Dendritic cell treated with granulocyte-macrophage colony-stimulating factor and Interleukin-4, amounts not matched to agents 40 ng/mL and 50 ng/mL, for 4 days (primary cell): ENCODE results near the gene KNOP1.
"Not testable (repeated sequence)": the region's sequence is repeated elsewhere in the genome, so short reads cannot be mapped to it uniquely, and the experiment has no call there.

ENCODE experiments used
- H3K27ac Mint-ChIP-seq: one replicate; pipeline ENCODE4 v1.8.0; 2022; ENCODE audit warnings: mild to moderate bottlenecking, mixed read lengths
- H3K27me3 Mint-ChIP-seq: one replicate; pipeline ENCODE4 v1.8.0; 2022; ENCODE audit warnings: mild to moderate bottlenecking, mixed read lengths
- H3K36me3 Mint-ChIP-seq: one replicate; pipeline ENCODE4 v1.8.0; 2022; ENCODE audit warnings: low read depth, mixed read lengths
- H3K4me1 Mint-ChIP-seq: one replicate; pipeline ENCODE4 v1.8.0; 2022; ENCODE audit warnings: low read depth, mixed read lengths
- H3K4me3 Mint-ChIP-seq: one replicate; pipeline ENCODE4 v1.8.0; 2022; ENCODE audit warnings: mild to moderate bottlenecking, moderate library complexity, mixed read lengths
- H3K9me3 Mint-ChIP-seq: one replicate; pipeline ENCODE4 v1.8.0; 2022; ENCODE audit warnings: mixed read lengths
- intact Hi-C: fragments of 100-400 bp; cut with micrococcal nuclease; formaldehyde crosslinking; loops from one replicate; pipeline ENCODE4 v1.15.0; 2022

Gene KNOP1

DNA sequence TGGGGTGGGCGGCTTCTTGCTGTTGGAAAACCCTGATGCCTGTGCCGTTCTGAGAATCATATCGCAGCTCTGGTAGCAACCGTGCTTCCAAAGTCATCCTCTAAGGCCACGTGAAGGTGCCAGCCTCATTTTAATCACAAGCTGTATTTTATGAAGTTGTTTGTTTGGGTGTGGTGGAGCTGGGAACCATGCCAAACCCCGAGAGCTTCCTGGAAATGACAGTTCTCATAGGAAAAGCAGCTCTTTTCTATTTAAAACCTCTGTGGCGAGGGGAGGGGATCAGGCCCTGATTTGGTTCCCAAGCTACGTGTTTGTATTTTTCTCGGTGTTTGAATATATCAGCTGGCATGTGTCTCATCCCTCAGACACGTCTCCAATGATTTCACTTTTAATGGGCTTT, 21.7 kb downstream of the KNOP1 start:
- H3K36me3 Mint-ChIP-seq: peaks cover 77% of the 10 kb centered on the region
- no peak overlapping the region for H3K4me3 Mint-ChIP-seq
- no peaks in the 10 kb centered on the region for H3K9me3 Mint-ChIP-seq
- H3K27me3 Mint-ChIP-seq: no peaks in the 10 kb centered on the region
- intact Hi-C loops: loop anchor here (10.0 kb wide), 1 partner anchor 188 kb away; the partner anchor contains the start of gene GPRC5B
- peaks cover 26% of the 10 kb centered on the region for H3K4me1 Mint-ChIP-seq
- peak overlapping the region; percentile 60 for H3K27ac Mint-ChIP-seq

DNA sequence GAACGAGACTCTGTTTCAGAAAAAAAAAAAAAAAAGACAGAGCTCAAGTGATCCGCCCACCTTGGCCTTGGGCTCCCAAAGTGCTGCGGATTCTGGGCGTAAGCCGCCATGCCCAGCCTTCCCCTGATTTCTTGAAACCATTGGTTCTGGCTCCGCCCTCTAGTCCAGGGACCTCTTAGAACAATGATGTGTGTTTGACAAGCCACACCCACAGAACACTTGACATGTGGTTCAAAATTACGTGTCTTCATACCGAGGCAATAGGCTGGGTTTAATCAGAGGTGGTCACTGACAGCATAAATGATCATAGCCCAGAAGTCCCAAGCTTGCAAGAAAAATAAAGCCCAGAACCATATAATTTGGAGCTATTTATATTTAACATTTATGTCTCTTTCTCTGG, 23.0 kb downstream of the KNOP1 start:
- intact Hi-C loops: loop anchor here (10.0 kb wide), 1 partner anchor 190 kb away; the partner anchor contains the start of gene GPRC5B
- H3K9me3 Mint-ChIP-seq: no peaks in the 10 kb centered on the region
- no peak overlapping the region for H3K27ac Mint-ChIP-seq
- H3K4me3 Mint-ChIP-seq: no peak overlapping the region
- no peaks in the 10 kb centered on the region for H3K27me3 Mint-ChIP-seq
- H3K36me3 Mint-ChIP-seq: peaks cover 70% of the 10 kb centered on the region
- H3K4me1 Mint-ChIP-seq: peaks cover 32% of the 10 kb centered on the region

DNA sequence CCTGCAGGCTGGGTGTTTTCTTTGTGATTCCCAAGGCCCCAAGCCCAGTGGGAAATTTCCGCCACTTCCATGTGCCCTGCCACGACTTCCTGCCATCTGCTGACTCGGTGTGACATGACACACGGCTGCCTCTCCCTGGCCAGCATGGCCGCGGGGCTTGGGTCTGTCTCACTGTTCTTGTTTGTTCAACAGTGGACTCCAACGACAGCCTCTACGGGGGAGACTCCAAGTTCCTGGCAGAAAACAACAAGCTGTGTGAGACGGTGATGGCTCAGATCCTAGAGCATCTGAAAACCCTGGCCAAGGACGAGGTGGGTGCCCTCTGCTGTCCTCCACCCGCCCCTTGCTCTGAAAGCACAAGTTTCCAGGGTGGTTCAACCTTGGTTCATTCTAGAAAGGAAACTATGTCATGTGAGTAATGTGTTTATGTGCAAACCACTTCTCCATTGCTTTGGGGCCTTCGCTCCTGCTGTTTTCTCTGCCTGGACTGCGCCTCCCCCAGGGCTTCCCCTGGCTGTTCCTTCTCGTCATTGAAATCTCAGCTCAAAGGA, 26.8 kb downstream of the KNOP1 start:
- H3K4me1 Mint-ChIP-seq: peaks cover 28% of the 10 kb centered on the region

DNA sequence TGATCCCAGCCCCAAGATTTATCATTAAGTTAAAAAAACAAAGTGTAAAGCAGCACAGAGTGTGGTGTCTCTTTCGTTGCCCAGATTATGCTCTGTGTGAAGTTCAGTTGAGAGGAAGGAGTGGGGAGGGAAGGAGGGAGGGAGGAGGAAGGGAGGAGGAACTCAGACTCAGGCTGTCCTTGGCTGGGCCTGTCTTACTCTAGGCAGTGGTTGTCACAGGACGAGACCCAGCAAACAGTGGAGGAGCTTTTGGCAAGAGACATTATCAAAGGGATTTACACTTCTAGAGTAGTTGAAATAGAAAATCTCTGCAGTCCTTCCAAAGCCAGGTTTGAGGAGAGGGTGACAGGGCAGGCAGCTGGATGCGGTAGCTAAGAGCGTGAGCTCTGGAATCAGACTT, 27.8 kb downstream of the KNOP1 start:
- no peaks in the 10 kb centered on the region for H3K9me3 Mint-ChIP-seq
- peaks cover 23% of the 10 kb centered on the region for H3K4me1 Mint-ChIP-seq
- peaks cover 85% of the 10 kb centered on the region for H3K36me3 Mint-ChIP-seq
- intact Hi-C loops: loop anchor here (10.0 kb wide), 1 partner anchor 195 kb away; the partner anchor contains the start of gene GPRC5B
- peak overlapping the region; percentile 76 for H3K27ac Mint-ChIP-seq
- H3K27me3 Mint-ChIP-seq: no peaks in the 10 kb centered on the region
- no peak overlapping the region for H3K4me3 Mint-ChIP-seq

More for the DNA sequence above, 26.8 kb downstream of the KNOP1 start:
- Mint-ChIP-seq H3K27me3 (no peaks in the 10 kb centered on the region), H3K27ac (peak overlapping the region; percentile 76), H3K9me3 (no peaks in the 10 kb centered on the region), H3K36me3 (peaks cover 76% of the 10 kb centered on the region), H3K4me3 (no peak overlapping the region)
- intact Hi-C loops: loop anchor here (10.0 kb wide), 1 partner anchor 194 kb away; the partner anchor contains the start of gene GPRC5B

DNA sequence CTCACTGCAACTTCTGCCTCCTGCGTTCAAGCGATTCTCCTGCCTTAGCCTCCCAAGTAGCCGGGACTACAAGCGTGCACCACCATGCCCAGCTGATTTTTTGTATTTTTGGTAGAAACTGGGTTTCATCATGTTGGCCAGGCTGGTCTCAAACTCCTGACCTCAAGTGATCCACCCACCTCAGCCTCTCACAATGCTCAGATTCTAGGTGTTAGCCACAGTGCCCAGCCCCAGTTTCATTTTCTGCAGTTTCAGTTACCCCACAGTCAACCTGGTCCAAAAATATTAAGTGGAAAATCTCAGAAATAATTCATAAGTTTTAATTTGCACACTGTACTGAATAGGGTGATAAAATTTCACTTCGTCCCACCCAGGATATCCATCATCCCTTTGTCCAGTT, 28.7 kb downstream of the KNOP1 start:
- Mint-ChIP-seq H3K27ac (no peak overlapping the region), H3K36me3 (peaks cover 85% of the 10 kb centered on the region), H3K4me3 (no peak overlapping the region)

DNA sequence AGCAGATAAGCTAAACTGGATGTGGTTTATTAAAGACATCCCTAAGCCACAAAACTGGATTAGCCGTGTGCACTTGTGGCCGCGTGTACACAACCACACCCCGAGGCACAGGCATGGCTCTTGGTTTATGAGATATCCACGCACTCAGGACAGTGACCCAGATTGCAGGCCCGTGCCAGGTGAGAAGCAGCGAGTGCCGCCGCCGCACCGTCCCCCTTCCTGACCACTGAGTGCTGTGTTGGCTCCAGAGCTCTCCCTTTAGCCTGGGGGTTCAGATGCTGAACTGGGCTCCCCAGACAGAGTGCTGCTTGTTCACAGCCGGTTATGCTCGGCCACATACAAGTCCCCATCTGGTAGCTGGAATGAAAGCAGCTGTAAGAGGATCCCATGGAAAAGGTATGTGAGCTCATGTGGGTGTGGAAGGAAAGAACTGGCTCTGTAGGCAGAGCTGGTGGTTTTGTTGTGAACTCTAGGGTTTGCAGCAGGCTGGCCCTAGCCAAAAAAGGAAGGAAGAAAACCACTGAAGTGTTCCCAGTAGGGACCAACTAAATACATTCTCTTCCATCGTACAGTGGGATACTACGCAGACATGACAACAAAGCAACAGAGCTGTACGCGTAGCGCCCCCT, 29.5 kb downstream of the KNOP1 start:
- Mint-ChIP-seq H3K27ac (peak overlapping the region; percentile 20), H3K4me3 (no peak overlapping the region), H3K4me1 (peaks cover 28% of the 10 kb centered on the region), H3K36me3 (peaks cover 88% of the 10 kb centered on the region), H3K27me3 (no peaks in the 10 kb centered on the region), H3K9me3 (no peaks in the 10 kb centered on the region)
- intact Hi-C loops: no loop called here

More for the DNA sequence above, 28.7 kb downstream of the KNOP1 start:
- H3K27me3 Mint-ChIP-seq: no peaks in the 10 kb centered on the region
- H3K4me1 Mint-ChIP-seq: peaks cover 26% of the 10 kb centered on the region
- no peaks in the 10 kb centered on the region for H3K9me3 Mint-ChIP-seq
- intact Hi-C loops: no loop called here

DNA sequence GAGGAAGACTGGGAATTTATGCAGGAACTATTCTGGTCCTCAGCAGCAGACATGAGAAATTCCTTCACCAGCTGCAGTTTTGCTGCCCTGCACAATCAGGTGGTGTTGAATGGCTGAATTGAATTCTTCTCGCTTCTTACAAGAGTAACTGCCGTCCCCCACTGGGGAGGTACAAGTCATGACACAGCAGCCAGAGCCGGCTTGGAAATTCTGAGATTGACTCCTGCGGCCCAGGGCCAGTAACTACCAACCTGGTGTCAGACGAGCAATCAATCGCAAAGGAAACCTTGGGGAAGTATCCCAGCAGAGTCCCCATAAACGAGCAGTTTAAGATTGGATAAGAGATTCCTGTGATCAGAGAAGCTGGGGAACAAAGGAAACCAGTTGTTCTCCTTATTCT, 30.7 kb downstream of the KNOP1 start:
- Mint-ChIP-seq H3K36me3 (peaks cover 88% of the 10 kb centered on the region), H3K4me1 (peaks cover 28% of the 10 kb centered on the region), H3K27me3 (no peaks in the 10 kb centered on the region), H3K4me3 (no peak overlapping the region), H3K9me3 (no peaks in the 10 kb centered on the region), H3K27ac (no peak overlapping the region)
- intact Hi-C loops: no loop called here

DNA sequence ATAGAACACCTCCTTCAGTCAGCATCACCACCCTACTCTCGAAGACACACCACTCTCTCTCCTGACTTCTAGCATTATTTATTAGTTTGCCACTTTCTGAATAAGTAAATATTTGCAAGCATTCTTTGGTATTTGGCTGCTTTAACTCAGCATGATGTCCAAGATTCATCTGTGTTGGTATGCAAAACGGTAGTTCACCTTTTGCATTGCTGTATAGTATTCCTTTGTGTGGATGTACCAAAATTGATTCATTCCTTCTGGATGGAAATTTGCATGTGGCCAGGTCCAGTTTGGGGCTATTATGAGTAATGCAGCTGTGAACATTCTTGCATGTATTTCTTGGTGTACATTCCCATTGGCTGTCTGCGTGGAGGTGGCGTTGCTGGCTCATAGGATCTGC, 32.9 kb downstream of the KNOP1 start:
- intact Hi-C loops: no loop called here
- Mint-ChIP-seq H3K4me1 (peaks cover 17% of the 10 kb centered on the region), H3K4me3 (no peak overlapping the region), H3K36me3 (peaks cover 86% of the 10 kb centered on the region), H3K27ac (no peak overlapping the region), H3K27me3 (no peaks in the 10 kb centered on the region), H3K9me3 (no peaks in the 10 kb centered on the region)

DNA sequence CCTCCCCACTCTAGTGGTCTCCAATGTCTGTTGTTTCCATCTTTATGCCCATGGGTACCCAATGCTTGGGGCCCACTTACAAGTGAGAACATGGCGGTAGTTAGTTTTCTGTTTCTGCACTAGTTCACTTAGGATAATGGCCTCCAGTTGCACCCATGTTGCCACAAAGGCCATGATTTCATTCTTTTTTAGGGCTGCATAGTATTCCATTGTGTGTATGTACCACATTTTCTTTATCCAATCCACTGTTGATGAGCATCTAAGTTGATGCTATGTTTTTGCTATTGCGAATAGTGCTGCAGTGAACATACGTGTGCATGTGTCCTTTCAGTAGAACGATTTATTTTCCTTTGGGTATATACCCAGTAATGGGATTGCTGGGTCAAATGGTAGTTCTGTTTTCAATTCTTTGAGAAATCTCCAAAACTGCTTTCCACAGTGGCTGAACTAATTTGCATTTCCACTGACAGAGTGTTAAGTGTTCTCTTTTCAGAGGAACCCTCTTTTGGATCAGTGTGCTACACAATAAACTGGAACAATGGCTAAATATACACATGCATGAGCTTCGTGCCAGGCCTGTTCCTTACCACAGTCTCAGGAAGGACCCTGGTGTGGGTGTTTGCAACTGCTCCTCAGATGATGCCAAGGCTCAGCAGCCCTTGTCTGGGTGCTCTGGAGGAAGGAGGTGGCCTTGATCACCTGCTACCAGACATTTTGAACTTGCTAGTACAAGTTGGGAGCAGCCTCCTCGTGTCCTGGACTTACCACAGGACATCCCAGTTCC, 34.4 kb downstream of the KNOP1 start:
- peaks cover 8% of the 10 kb centered on the region for H3K4me1 Mint-ChIP-seq
- H3K4me3 Mint-ChIP-seq: no peak overlapping the region
- no peaks in the 10 kb centered on the region for H3K9me3 Mint-ChIP-seq
- intact Hi-C loops: no loop called here
- H3K36me3 Mint-ChIP-seq: peaks cover 87% of the 10 kb centered on the region
- no peaks in the 10 kb centered on the region for H3K27me3 Mint-ChIP-seq
- no peak overlapping the region for H3K27ac Mint-ChIP-seq

DNA sequence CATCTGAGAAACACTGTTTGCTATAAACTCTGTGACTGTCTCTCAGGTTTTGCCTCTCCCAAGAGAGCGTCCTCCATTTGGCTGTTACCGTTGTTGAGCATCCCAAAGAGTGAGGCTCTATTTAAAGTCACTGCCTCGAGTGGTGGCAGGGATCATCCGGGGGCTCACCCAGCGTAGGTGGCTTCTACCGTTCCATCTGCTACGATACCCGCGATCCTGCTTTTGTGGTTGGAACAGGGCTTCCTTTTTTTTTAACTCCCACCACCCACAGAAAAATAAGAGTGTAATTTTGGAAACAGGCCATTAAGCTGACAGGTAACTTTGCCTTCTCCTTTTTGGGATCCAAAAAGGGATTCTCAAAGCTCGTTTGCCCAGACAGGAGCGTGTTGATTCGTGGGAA, 36.4 kb downstream of the KNOP1 start:
- intact Hi-C loops: no loop called here
- Mint-ChIP-seq H3K9me3 (no peaks in the 10 kb centered on the region), H3K4me1 (peaks cover 5% of the 10 kb centered on the region), H3K36me3 (peaks cover 84% of the 10 kb centered on the region), H3K27me3 (no peaks in the 10 kb centered on the region), H3K4me3 (no peak overlapping the region), H3K27ac (no peak overlapping the region)

DNA sequence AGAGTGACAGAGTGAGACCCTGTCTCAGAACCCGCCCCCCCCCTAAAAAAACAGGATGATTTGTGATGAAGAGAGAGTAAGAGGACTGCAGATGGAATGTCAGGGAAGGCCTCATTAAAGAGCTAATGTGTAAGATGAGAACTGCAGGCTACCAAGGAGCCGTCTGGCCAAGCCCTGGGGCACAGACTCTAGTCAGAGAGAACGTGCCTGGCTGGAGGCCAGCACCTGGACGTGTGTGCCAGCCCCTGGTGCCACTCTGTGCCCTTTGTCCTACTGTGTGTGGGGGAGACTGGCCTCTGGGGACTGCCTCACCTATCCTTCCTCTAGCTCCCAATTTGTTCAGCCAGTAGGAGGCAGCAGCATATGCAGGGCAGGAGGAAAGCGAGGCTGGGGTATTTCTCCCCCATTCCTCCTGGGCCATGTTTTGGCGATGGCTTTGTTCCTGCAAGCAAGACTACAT, 37.1 kb downstream of the KNOP1 start:
- intact Hi-C loops: no loop called here
- Mint-ChIP-seq H3K27ac (no peak overlapping the region), H3K9me3 (no peaks in the 10 kb centered on the region), H3K36me3 (peaks cover 84% of the 10 kb centered on the region), H3K4me1 (peaks cover 5% of the 10 kb centered on the region), H3K27me3 (no peaks in the 10 kb centered on the region), H3K4me3 (no peak overlapping the region)

DNA sequence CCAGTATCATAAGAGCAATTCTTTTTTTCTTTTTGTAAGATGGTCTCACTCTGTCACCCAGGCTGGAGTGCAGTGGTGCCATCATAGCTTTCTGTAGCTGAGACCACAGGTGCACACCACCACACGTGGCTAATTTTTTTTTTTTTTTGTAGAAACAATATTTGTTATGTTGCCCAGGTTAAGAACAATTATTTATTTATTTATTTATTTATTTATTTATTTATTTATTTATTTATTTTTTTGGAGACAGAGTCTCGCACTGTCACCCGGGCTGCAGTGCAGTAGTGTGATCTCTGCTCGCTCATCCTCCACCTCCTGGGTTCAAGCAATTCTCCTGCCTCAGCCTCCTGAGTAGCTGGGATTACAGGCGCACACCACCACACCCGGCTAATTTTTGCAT, 38.7 kb downstream of the KNOP1 start:
- H3K27me3 Mint-ChIP-seq, H3K9me3 Mint-ChIP-seq, H3K4me1 Mint-ChIP-seq, intact Hi-C loops, H3K4me3 Mint-ChIP-seq, H3K27ac Mint-ChIP-seq: not testable (repeated sequence)
- H3K36me3 Mint-ChIP-seq: peaks cover 84% of the 10 kb centered on the region

DNA sequence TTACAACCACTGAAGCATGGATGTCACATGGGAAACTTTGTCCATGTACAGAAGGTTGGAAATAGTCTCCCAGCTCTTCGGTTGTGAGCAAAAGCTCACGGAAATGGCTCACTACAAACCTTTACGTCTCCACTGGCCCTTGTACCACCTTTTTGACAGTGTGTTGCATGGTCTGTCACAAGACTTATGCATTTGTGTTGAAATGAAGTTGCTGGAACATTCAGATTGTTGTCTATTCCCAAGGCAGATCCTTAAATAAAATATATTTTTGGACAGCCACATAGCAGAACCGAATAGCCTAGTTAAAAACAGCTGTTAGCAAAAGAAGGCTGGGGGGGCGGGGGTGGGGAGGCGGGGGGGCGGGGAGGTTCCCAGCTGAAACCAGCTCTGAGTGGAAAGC, 39.2 kb downstream of the KNOP1 start:
- peaks cover 84% of the 10 kb centered on the region for H3K36me3 Mint-ChIP-seq
- H3K27ac Mint-ChIP-seq: no peak overlapping the region
- intact Hi-C loops: no loop called here
- H3K4me1 Mint-ChIP-seq: no peaks in the 10 kb centered on the region
- H3K9me3 Mint-ChIP-seq: no peaks in the 10 kb centered on the region
- no peak overlapping the region for H3K4me3 Mint-ChIP-seq
- no peaks in the 10 kb centered on the region for H3K27me3 Mint-ChIP-seq

DNA sequence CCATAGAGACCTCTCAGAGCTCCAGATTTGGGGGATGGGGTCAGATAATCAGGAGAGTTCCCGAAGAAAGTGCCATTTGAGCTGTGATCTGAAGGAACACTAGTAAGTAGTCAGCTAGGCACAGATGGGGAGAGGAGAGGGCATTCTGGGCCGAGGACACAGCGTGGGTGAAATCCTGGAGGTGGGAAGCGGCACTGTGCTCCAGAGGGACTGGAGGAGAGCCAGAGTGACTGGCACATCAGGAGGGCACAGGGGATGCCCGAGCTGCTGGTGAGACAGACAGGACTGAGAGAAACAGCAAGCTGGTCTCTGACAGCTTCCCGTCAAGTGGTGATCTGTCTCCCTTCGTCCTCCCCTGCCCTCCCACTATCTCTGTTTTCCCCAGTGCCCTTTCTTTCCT, 40.6 kb downstream of the KNOP1 start:
- Mint-ChIP-seq H3K27me3 (no peaks in the 10 kb centered on the region), H3K9me3 (no peaks in the 10 kb centered on the region), H3K4me3 (no peak overlapping the region), H3K27ac (no peak overlapping the region), H3K4me1 (no peaks in the 10 kb centered on the region), H3K36me3 (peaks cover 84% of the 10 kb centered on the region)
- intact Hi-C loops: no loop called here
